HAP-1 (cell line): ENCODE measurements around the gene PITX3.
"Not testable (repeated sequence)": the region's sequence is repeated elsewhere in the genome, so short reads cannot be mapped to it uniquely, and the experiment has no call there.

Experiments
- DNase-seq, 2 experiments: peaks; one replicate each; pipeline ENCODE4 v3.0.0-alpha.2; 2016 to 2020; ENCODE audit warnings: low spot score in 2 of 2
- H3K27me3 ChIP-seq: fragments of 250-450 bp; sonication (Bioruptor Pico); 2 replicates; pipeline ENCODE4 v1.5.1; 2020; ENCODE audit warnings: low read depth, mild to moderate bottlenecking, moderate library complexity
- H3K36me3 ChIP-seq: fragments of 250-450 bp; sonication (Bioruptor Pico); replicated peaks from 2 replicates; pipeline ENCODE4 v1.5.1; 2020; ENCODE audit warnings: mild to moderate bottlenecking
- H3K4me1 ChIP-seq: fragments of 250-450 bp; sonication (Bioruptor Pico); 2 replicates; pipeline ENCODE4 v1.5.1; 2020; ENCODE audit warnings: mild to moderate bottlenecking
- H3K4me3 ChIP-seq: fragments of 250-450 bp; sonication (Bioruptor Pico); 2 replicates; pipeline ENCODE4 v1.5.1; 2020; ENCODE audit warnings: mild to moderate bottlenecking, moderate library complexity
- H3K9me3 ChIP-seq: fragments of 250-450 bp; sonication (Bioruptor Pico); 2 replicates; pipeline ENCODE4 v1.5.1; 2020; ENCODE audit warnings: mild to moderate bottlenecking, moderate library complexity
- in situ Hi-C: fragments of 300-500 bp; cut with MboI; formaldehyde crosslinking; loops from 3 replicates; pipeline ENCODE4 v1.14.3; 2020; ENCODE audit warnings: low sequenced_read_pairs, inconsistent platforms, mixed read lengths

Gene PITX3

GRCh38 chr10:102274062-102274461 lies 32.8 kb upstream of the PITX3 start:
- Histone ChIP-seq H3K9me3 (no peaks in the 10 kb centered on the region), H3K36me3 (no peaks in the 10 kb centered on the region; the same call in 1 of the 2 replicates), H3K27me3 (no peaks in the 10 kb centered on the region), H3K4me1 (no peaks in the 10 kb centered on the region), H3K4me3 (no peak overlapping the region)
- in situ Hi-C loops: no loop called here
- DNase-seq: no peak

- DNase-seq: no peak
- Histone ChIP-seq H3K36me3 (peaks cover 11% of the 10 kb centered on the region), H3K27me3 (no peaks in the 10 kb centered on the region), H3K4me3 (no peak overlapping the region), H3K4me1 (no peaks in the 10 kb centered on the region), H3K9me3 (no peaks in the 10 kb centered on the region)
- in situ Hi-C loops: no loop called here
These were observed 27.7 kb upstream of the PITX3 start for GRCh38 chr10:102269017-102269416.

- DNase-seq: no peak
- Histone ChIP-seq H3K9me3 (no peaks in the 10 kb centered on the region), H3K4me1 (no peaks in the 10 kb centered on the region), H3K4me3 (no peak overlapping the region), H3K27me3 (no peaks in the 10 kb centered on the region), H3K36me3 (peaks cover 14% of the 10 kb centered on the region)
- in situ Hi-C loops: no loop called here
These were observed 27.1 kb upstream of the PITX3 start for GRCh38 chr10:102268375-102268888.

GRCh38 chr10:102267748-102268147 lies 26.4 kb upstream of the PITX3 start:
- in situ Hi-C loops: no loop called here
- H3K9me3 ChIP-seq: no peaks in the 10 kb centered on the region
- H3K4me3 ChIP-seq: no peak overlapping the region
- no peak for DNase-seq
- H3K4me1 ChIP-seq: no peaks in the 10 kb centered on the region
- H3K27me3 ChIP-seq: no peaks in the 10 kb centered on the region
- H3K36me3 ChIP-seq: peaks cover 18% of the 10 kb centered on the region

GRCh38 chr10:102266670-102267069 lies 25.4 kb upstream of the PITX3 start:
- in situ Hi-C loops: no loop called here
- no peak for DNase-seq
- peaks cover 18% of the 10 kb centered on the region for H3K36me3 ChIP-seq

GRCh38 chr10:102264371-102264770 lies 23.1 kb upstream of the PITX3 start:
- Histone ChIP-seq H3K9me3 (no peaks in the 10 kb centered on the region), H3K27me3 (no peaks in the 10 kb centered on the region), H3K4me3 (no peak overlapping the region), H3K36me3 (peaks cover 33% of the 10 kb centered on the region), H3K4me1 (peaks cover 7% of the 10 kb centered on the region; the same call in 1 of the 2 replicates)
- no peak for DNase-seq
- in situ Hi-C loops: no loop called here

More at GRCh38 chr10:102266670-102267069, 25.4 kb upstream of the PITX3 start:
- no peak overlapping the region for H3K4me3 ChIP-seq
- H3K4me1 ChIP-seq: no peaks in the 10 kb centered on the region
- no peaks in the 10 kb centered on the region for H3K27me3 ChIP-seq
- no peaks in the 10 kb centered on the region for H3K9me3 ChIP-seq

- Histone ChIP-seq H3K27me3 (no peaks in the 10 kb centered on the region), H3K4me3 (no peak overlapping the region), H3K4me1 (peaks cover 7% of the 10 kb centered on the region; the same call in 1 of the 2 replicates), H3K36me3 (peaks cover 31% of the 10 kb centered on the region), H3K9me3 (no peaks in the 10 kb centered on the region)
- in situ Hi-C loops: no loop called here
- no peak for DNase-seq
These were observed 21.5 kb upstream of the PITX3 start for GRCh38 chr10:102262744-102263370.

GRCh38 chr10:102261842-102262241 lies 20.5 kb upstream of the PITX3 start:
- no peak for DNase-seq
- H3K4me1 ChIP-seq: peaks cover 7% of the 10 kb centered on the region; the same call in 1 of the 2 replicates
- in situ Hi-C loops: no loop called here
- H3K4me3 ChIP-seq: no peak overlapping the region
- peaks cover 28% of the 10 kb centered on the region for H3K36me3 ChIP-seq
- H3K27me3 ChIP-seq: no peaks in the 10 kb centered on the region
- H3K9me3 ChIP-seq: no peaks in the 10 kb centered on the region

GRCh38 chr10:102261196-102261595 lies 19.9 kb upstream of the PITX3 start:
- Histone ChIP-seq H3K4me3 (no peak overlapping the region), H3K9me3 (no peaks in the 10 kb centered on the region), H3K4me1 (peaks cover 7% of the 10 kb centered on the region; the same call in 1 of the 2 replicates), H3K36me3 (peaks cover 28% of the 10 kb centered on the region), H3K27me3 (no peaks in the 10 kb centered on the region)
- DNase-seq: no peak
- in situ Hi-C loops: no loop called here

- in situ Hi-C loops: no loop called here
- Histone ChIP-seq H3K27me3 (no peaks in the 10 kb centered on the region), H3K9me3 (no peaks in the 10 kb centered on the region), H3K4me3 (no peak overlapping the region), H3K4me1 (0 out of 2 replicates have a peak, but pooled peaks cover 2% of the 10 kb centered on the region), H3K36me3 (peaks cover 11% of the 10 kb centered on the region)
- no peak for DNase-seq
These were observed 14.1 kb upstream of the PITX3 start for GRCh38 chr10:102255404-102255803.

- no peak overlapping the region for H3K4me3 ChIP-seq
- H3K4me1 ChIP-seq: no peaks in the 10 kb centered on the region
- no peaks in the 10 kb centered on the region for H3K9me3 ChIP-seq
- DNase-seq: no peak
- H3K27me3 ChIP-seq: no peaks in the 10 kb centered on the region
- peaks cover 4% of the 10 kb centered on the region for H3K36me3 ChIP-seq
- in situ Hi-C loops: no loop called here
These were observed 13.1 kb upstream of the PITX3 start for GRCh38 chr10:102254426-102254825.

- H3K27me3 ChIP-seq, DNase-seq, in situ Hi-C loops, H3K4me1 ChIP-seq, H3K4me3 ChIP-seq, H3K9me3 ChIP-seq, H3K36me3 ChIP-seq: not testable (repeated sequence)
These were observed 11.2 kb upstream of the PITX3 start for GRCh38 chr10:102252508-102252907.

GRCh38 chr10:102247734-102248133 lies 6.4 kb upstream of the PITX3 start:
- in situ Hi-C loops: no loop called here
- no peak for DNase-seq
- H3K4me3 ChIP-seq: no peak overlapping the region
- H3K27me3 ChIP-seq: no peaks in the 10 kb centered on the region
- H3K9me3 ChIP-seq: no peaks in the 10 kb centered on the region
- H3K36me3 ChIP-seq: peaks cover 4% of the 10 kb centered on the region
- H3K4me1 ChIP-seq: peaks cover 17% of the 10 kb centered on the region

GRCh38 chr10:102246261-102246660 lies 4.9 kb upstream of the PITX3 start:
- no peaks in the 10 kb centered on the region for H3K27me3 ChIP-seq
- no peak for DNase-seq
- H3K36me3 ChIP-seq: peaks cover 4% of the 10 kb centered on the region
- in situ Hi-C loops: no loop called here
- H3K4me3 ChIP-seq: peak overlapping the region; percentile 92
- no peaks in the 10 kb centered on the region for H3K9me3 ChIP-seq
- peaks cover 22% of the 10 kb centered on the region for H3K4me1 ChIP-seq

- in situ Hi-C loops: no loop called here
- Histone ChIP-seq H3K4me1 (peaks cover 22% of the 10 kb centered on the region), H3K9me3 (no peaks in the 10 kb centered on the region), H3K27me3 (no peaks in the 10 kb centered on the region), H3K36me3 (peaks cover 4% of the 10 kb centered on the region), H3K4me3 (peak overlapping the region; percentile 92)
- no peak for DNase-seq
These were observed 4.6 kb upstream of the PITX3 start for GRCh38 chr10:102245932-102246251.
